ENCODE results near the gene EEF1G. TPM values are rescaled to one million over a fixed set of nuclear protein-coding genes. Genes with fewer than 3 reads are reported as not detected.
"Not testable (repeated sequence)": the region's sequence is repeated elsewhere in the genome, so short reads cannot be mapped to it uniquely, and the experiment has no call there.

Gene EEF1G
- polyA plus RNA-seq, 4 donors: 2,211 to 2,243 (median 2,224) TPM

GRCh38 chr11:62603776-62604299 is 30.1 kb upstream of the EEF1G start:
- DNase-seq (ENCODE audit: low read depth in 4 of 4, low spot score in 3 of 4): no peak

- no peak for DNase-seq (ENCODE audit: low read depth in 4 of 4, low spot score in 3 of 4)
Observed at GRCh38 chr11:62603072-62603408, 29.3 kb upstream of the EEF1G start.

DNA sequence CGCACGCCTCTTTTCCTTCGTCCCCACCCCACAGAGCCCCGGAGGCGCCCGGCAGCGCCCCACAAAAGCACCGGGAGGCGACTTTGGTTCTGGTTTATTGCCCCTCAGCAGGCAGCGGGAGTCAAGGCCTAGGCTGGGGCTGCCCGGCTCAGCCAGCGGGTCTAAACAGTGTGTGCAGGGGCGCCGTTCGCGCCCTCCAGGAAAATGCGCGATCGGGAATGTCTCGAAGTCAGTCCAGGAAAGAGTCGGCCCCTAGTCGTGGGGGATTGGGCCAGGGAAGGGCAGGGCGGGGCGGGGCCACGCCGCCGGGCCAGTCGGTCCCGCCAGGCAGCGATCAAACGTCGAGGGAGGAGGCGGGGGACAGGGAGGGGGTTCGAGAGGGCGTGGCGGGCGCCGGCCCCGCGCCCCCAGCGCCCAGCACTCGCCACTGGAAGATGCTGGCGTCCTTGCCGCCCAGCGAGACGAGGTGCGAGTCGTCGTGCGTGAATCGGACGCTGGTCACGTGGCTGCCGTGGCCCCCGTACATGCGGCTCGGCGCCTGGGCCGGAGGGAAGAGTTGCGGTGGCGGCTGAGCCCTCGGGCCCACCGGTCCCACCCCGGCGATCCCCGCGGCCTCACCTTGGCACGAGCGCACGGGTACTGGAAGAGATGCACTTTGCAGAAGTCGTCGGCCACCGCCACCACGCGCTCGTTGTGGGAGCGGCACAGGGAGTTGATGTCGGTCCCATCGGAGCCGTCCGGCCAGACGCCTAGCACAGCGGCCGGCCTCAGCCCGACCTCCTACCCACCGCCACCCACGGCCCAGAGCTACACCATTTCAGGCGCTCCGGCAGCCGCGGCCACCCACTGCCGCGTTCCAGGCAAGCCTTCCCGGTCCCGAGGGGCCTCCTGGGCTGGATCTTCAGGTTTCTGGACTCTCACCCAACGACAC is 28.7 kb upstream of the EEF1G start:
- no peak for DNase-seq (ENCODE audit: low read depth in 4 of 4, low spot score in 3 of 4)

DNA sequence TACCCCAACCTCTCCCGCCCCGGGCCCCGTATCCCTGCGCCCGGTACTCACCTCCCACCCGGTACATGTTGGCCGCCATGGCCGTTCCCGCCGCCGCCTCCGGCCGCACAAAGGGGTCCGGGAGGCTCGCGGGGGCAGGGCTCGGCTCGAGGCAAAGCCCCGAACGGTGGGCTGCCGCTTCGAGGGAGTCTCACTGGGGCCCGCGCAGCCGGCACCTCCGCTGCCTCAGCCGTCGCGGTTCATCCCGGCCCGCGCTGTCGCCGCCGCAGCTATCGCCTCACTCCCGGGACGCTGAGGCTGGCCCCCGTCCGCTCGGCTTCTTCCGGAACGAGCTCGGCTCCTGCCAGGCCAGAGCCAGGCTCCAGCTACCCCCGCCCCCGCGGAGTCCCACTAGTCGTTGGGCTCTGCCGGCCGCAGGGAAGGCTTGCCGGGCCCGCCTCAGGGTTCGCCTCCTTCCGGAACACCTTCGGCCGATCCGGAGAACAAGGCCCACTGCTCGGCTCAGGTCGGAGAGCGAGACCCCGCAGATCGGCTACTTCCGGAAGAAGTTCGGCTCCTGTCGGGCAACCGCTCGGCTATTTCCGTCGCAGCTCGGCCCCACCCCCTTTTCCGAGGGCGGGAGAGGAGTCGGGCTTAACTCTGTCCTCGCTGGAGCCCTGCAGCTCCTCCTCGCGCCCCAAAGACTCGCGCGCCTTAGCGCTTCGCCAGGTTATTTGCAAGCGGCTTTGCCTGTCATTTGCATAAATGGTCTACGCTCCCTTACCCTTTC is 27.9 kb upstream of the EEF1G start, which contains the start of gene MTA2:
Gene MTA2, minus strand, starts transcription at position 494 of the 769 bp plus-strand sequence. Its CDS starts 415 bp downstream, at position 79.
- DNase-seq (ENCODE audit: low read depth in 4 of 4, low spot score in 3 of 4): peak; percentile 96 to 97 (median 96)

GRCh38 chr11:62601122-62601371 is 27.4 kb upstream of the EEF1G start:
- no peak for DNase-seq (ENCODE audit: low read depth in 4 of 4, low spot score in 3 of 4)

DNA sequence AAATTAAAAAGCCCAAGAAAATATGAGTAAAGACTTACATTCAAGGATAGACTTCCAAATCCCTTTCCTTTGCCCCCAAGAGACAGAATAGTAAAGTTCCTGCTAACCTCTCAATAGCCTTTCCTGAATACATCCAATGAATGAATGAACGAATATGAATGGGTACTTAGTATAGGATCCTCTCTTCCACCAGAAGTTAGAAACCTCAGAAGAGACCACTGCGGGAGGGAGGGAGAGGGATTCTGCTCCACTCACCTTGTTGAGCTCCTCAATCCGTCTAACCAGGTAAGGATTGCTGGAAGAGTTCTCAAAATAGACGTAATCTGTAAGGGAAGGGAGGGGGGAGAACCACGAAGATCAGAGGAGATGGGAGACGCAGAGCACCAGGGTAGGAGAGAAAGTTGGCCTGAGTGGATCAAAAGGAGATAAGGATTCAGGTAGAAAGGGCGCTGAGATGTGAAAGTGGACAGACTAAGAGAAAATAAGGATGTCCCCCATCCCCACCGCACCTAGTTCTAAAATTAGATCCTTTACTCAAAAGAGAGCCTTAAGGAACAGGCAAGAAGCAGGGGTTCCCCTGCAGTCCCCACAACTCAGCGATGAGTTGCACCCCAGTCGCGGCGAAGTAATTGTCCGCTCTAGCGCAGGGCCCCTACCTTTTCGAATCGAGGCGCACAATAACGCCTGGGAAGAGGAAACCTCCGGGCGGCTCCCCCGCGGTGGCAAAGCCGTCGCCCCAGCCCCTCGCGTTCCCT is 26.9 kb upstream of the EEF1G start:
- no peak for DNase-seq (ENCODE audit: low read depth in 4 of 4, low spot score in 3 of 4)

DNA sequence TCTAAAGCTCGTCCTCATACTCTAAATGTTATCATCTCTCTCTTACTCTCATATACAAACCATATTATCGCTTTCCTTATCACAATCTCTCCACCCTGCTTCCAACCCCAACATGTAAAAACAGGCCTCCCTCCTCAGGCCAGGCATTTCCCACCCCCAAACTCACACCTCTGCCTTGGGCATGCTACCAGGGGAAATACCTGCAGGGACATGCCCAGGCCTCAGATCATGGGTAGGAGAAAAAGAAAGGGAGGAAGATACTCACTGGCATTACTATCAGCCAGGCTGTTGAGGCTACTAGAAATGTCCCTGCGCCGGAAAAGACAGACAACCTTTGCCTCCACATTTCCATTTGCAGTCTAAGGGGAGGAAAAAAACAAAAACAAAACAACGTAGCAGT is 26.2 kb upstream of the EEF1G start:
- no peak for DNase-seq (ENCODE audit: low read depth in 4 of 4, low spot score in 3 of 4)

GRCh38 chr11:62599069-62599696 is 25.5 kb upstream of the EEF1G start:
- DNase-seq (ENCODE audit: low read depth in 4 of 4, low spot score in 3 of 4): peak; percentile 78 to 90 (median 85)

DNA sequence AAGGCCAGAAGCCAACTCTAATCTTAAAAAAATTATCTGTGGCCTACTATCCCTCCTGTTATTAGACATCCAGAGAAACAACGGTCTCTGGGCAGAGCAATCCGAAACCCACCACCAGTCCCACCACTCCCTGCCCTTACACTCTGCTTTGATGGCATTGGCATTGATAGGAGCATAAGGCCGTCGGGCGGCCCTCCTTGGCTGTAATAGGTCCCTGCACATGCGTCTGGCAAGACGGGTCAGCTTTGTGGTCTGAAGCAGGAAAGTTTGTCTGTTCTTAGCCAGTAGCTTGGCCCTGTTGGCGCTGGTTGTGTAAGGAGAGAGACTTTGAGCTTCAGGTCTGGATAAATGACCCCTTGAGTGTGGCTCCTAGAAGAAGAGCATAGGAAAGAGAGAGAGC is 21.4 kb upstream of the EEF1G start:
- DNase-seq (ENCODE audit: low read depth in 4 of 4, low spot score in 3 of 4): no peak

DNA sequence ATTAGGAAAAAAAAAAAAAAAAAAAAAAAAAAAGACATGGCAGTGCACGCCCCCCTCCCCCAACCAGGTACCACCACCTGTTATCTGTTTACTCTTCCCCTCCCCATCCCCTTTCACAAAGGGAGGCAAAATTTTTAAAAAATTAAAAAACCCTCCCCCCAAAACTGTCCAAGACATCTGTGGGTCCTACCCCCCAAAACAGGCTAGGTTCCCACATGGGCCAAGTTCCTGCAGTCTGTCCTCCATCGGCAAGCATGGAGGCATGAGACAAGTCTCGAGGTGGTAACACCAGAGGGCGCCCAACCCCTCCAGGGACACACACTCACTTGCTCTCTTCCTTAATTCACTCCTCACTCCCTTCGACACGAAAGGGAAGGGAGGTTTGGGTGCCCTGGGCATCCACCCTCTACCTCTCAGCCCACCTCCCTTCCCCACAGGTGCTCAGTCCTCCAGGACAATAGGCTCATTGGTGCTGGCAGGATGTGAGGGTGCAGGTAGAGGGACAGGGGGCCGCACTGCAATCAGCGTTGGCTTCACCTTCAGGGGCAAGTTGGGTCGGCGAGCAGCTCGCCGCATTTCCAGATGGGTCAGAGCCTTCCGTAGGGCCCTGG is 19.8 kb upstream of the EEF1G start:
- no peak for DNase-seq (ENCODE audit: low read depth in 4 of 4, low spot score in 3 of 4)

DNA sequence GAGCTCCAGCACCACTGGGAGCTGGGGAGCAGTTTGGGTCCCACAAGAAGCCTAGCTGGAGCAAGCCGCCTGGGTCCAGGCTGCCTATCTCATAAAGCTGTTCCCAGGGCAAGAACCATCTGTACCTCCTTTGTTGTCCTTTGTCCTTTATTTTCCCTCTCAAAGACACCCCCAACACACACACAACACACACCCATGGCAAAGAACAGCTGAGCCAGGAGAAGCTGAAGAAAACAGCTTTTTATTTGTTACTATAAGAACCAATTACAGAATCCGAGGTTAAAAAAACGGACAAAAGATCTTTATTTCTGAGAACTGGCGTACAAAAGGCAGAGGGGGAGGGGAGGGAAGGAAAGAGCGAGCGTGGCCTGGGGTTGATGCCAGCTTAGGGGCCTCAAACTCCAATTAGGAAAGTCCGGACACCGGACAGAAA is 19.3 kb upstream of the EEF1G start:
- no peak for DNase-seq (ENCODE audit: low read depth in 4 of 4, low spot score in 3 of 4)

GRCh38 chr11:62592146-62592815 is 18.6 kb upstream of the EEF1G start:
- DNase-seq (ENCODE audit: low read depth in 4 of 4, low spot score in 3 of 4): no peak

DNA sequence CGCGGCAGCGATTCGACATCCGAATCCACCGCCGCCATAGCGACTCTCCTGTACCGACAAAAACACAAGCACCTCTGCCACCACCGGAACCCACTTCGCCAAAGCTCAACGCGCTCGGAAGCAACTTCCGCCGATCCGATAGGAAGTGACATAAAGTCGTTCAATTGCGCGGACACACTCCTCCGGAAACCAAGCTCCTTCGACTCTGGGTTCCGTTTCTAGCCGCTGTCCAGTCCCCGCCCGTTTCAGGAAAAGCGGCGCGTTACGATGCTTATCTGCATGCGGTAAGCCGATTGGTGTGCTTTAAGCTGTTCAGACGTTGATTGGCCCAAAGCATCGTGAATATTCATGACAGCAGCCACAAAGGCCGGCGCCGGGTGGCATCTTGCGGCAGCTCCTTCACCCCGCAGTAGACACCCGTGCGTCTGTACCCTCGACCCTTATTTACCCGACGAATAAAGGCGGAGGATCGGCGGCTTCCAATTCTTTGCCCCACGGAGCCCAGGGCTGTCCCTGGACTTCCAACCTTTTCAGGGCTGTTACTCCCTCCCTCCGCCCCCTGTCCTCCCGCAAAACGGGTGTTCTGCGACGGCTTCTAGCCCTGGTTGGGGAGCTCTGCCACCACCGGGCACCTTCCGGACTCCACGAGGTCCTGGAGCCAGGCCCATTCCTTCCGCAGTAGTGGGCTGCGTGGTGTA is 17.9 kb upstream of the EEF1G start, which contains the start of gene TUT1:
Gene TUT1, minus strand, starts transcription at position 76 of the 698 bp plus-strand sequence. Its CDS starts 38 bp downstream, at position 38.
- peak; percentile 97 to 99 (median 98) for DNase-seq (ENCODE audit: low read depth in 4 of 4, low spot score in 3 of 4)

GRCh38 chr11:62588966-62589637 is 15.4 kb upstream of the EEF1G start:
- DNase-seq (ENCODE audit: low read depth in 4 of 4, low spot score in 3 of 4): no peak

- DNase-seq (ENCODE audit: low read depth in 4 of 4, low spot score in 3 of 4): not testable (repeated sequence)
Observed at GRCh38 chr11:62585356-62585755, 11.7 kb upstream of the EEF1G start.

GRCh38 chr11:62581735-62582134 is 8.0 kb upstream of the EEF1G start:
- not testable (repeated sequence) for DNase-seq (ENCODE audit: low read depth in 4 of 4, low spot score in 3 of 4)

GRCh38 chr11:62580959-62581715 is 7.4 kb upstream of the EEF1G start:
- DNase-seq (ENCODE audit: low read depth in 4 of 4, low spot score in 3 of 4): no peak

All from right renal pelvis (tissue), 4 donors.